Endothelial cell of umbilical vein (primary cell): ENCODE measurements around the gene ABCC4. TPM values are rescaled to one million over a fixed set of nuclear protein-coding genes. Genes with fewer than 3 reads are reported as not detected.

Source experiments
- BruUV-seq: library from RNA; stranded (reverse); fragments of 400-500 nt; replicated peaks from 2 replicates; lab custom pipeline; 2021; lab: Mats Ljungman, UMichigan
- CTCF ChIA-PET: fragments of 300-600, 350-600 bp; sonication (Branson Sonifier 250); formaldehyde crosslinking; loops from one replicate; lab custom pipeline; 2021; ENCODE audit warnings: antibody characterized with exemption, inconsistent platforms; lab: Charles Lee
- POLR2A ChIA-PET: fragments of 300-600, 350-600 bp; sonication (Branson Sonifier 250); formaldehyde crosslinking; loops from one replicate; lab custom pipeline; 2021; ENCODE audit warnings: antibody characterized with exemption, inconsistent platforms; lab: Charles Lee
- DNase-seq: peaks from one replicate; pipeline ENCODE4 v3.0.0-alpha.2; 2011; ENCODE audit warnings: low read depth, low spot score
- FAIRE-seq: peaks from 2 replicates; lab custom pipeline; 2011; peaks lifted over from hg19 to GRCh38; lab: Jason Lieb, UNC
- H2AFZ ChIP-seq: 2 replicates; pipeline ENCODE4 v1.6.0; 2012; ENCODE audit warnings: low read depth, low read length, control low read depth, inconsistent platforms
- H3K27ac ChIP-seq: 2 replicates; pipeline ENCODE4 v1.5.1; 2011; ENCODE audit warnings: low read depth, mild to moderate bottlenecking, control low read depth, low read length, moderate library complexity; ENCODE audit not compliant: insufficient read depth
- H3K27me3 ChIP-seq, 2 experiments: 2 replicates each; pipeline versions ENCODE4 v1.6.0 to v1.6.1; 2011; ENCODE audit warnings: low read length in 2 of 2, mixed read lengths in 1 of 2; ENCODE audit not compliant: control insufficient read depth in 2 of 2, insufficient read depth in 2 of 2
- H3K36me3 ChIP-seq, 2 experiments: 2 replicates in 1 of 2; 3 replicates in 1 of 2; pipeline ENCODE4 v1.5.1; 2011; ENCODE audit warnings: low read length in 2 of 2, mild to moderate bottlenecking in 1 of 2, moderate library complexity in 1 of 2; ENCODE audit not compliant: control insufficient read depth in 2 of 2, insufficient read depth in 2 of 2; ENCODE audit errors: extremely low read depth in 1 of 2
- H3K4me1 ChIP-seq: 3 replicates; pipeline ENCODE4 v1.5.1; 2011; ENCODE audit warnings: mild to moderate bottlenecking, low read length; ENCODE audit not compliant: control insufficient read depth, insufficient read depth; ENCODE audit errors: extremely low read depth
- H3K4me2 ChIP-seq: 2 replicates; pipeline ENCODE4 v1.6.1; 2011; ENCODE audit warnings: low read length, control low read depth, mixed read lengths; ENCODE audit not compliant: insufficient read depth
- H3K4me3 ChIP-seq, 3 experiments: fragments of 200-600 bp in 1 of 3; sonication (generic), shearing (Covaris generic) in 1 of 3; replicated peaks in 1 of 3; 2 replicates each; pipeline ENCODE4 v1.5.1; 2011 to 2016; ENCODE audit warnings: control low read depth in 3 of 3, low read length in 3 of 3, mild to moderate bottlenecking in 2 of 3, inconsistent platforms in 1 of 3, low read depth in 1 of 3, moderate library complexity in 1 of 3; ENCODE audit not compliant: insufficient read depth in 1 of 3
- H3K79me2 ChIP-seq: 2 replicates; pipeline ENCODE4 v1.6.0; 2012; ENCODE audit warnings: low read length, inconsistent platforms; ENCODE audit not compliant: control insufficient read depth, insufficient read depth
- H3K9ac ChIP-seq: replicated peaks from 2 replicates; pipeline ENCODE3; 2011; ENCODE audit warnings: low read length, control low read depth; ENCODE audit not compliant: insufficient read depth; ENCODE audit errors: extremely low read depth
- H3K9me1 ChIP-seq: replicated peaks from 3 replicates; pipeline ENCODE4 v1.6.0; 2011; ENCODE audit warnings: mild to moderate bottlenecking, low read length; ENCODE audit not compliant: control insufficient read depth, insufficient read depth; ENCODE audit errors: extremely low read depth
- H3K9me3 ChIP-seq: replicated peaks from 2 replicates; pipeline ENCODE4 v1.5.1; 2012; ENCODE audit warnings: low read length, inconsistent platforms; ENCODE audit not compliant: control insufficient read depth, insufficient read depth
- H4K20me1 ChIP-seq: replicated peaks from 2 replicates; pipeline ENCODE3; 2011; ENCODE audit warnings: mild to moderate bottlenecking, low read length; ENCODE audit not compliant: control insufficient read depth, insufficient read depth; ENCODE audit errors: extremely low read depth
- CTCF ChIP-seq, 2 donors: IDR thresholded peaks; 1 replicate in 1 of 2; 2 replicates in 1 of 2; pipeline ENCODE4 v1.5.1; 2011; ENCODE audit warnings: low read length in 2 of 2, mild to moderate bottlenecking in 2 of 2, moderate library complexity in 2 of 2, control low read depth in 1 of 2, inconsistent platforms in 1 of 2, low read depth in 1 of 2; ENCODE audit not compliant: insufficient read depth in 1 of 2; ENCODE audit errors: extremely low read depth in 1 of 2
- EZH2 ChIP-seq: IDR thresholded peaks from 2 replicates; pipeline ENCODE4 v1.6.1; 2012; ENCODE audit warnings: borderline replicate concordance, low read depth, mild to moderate bottlenecking, moderate library complexity, low read length, inconsistent platforms; ENCODE audit not compliant: severe bottlenecking
- FOS ChIP-seq: IDR thresholded peaks from 2 replicates; pipeline ENCODE4 v1.6.1; 2011; ENCODE audit warnings: mild to moderate bottlenecking, low read length, moderate library complexity, borderline replicate concordance; ENCODE audit not compliant: insufficient read depth
- GATA2 ChIP-seq: IDR thresholded peaks from 2 replicates; pipeline ENCODE4 v1.7.0; 2011; ENCODE audit warnings: low read depth, mild to moderate bottlenecking, moderate library complexity, mixed read lengths, low read length; ENCODE audit not compliant: insufficient read length, insufficient read depth
- JUN ChIP-seq: IDR thresholded peaks from 2 replicates; pipeline ENCODE4 v1.6.1; 2011; ENCODE audit warnings: borderline replicate concordance, low read depth; ENCODE audit not compliant: insufficient read length, insufficient read depth
- MAX ChIP-seq: IDR thresholded peaks from 2 replicates; pipeline ENCODE4 v1.6.1; 2011; ENCODE audit not compliant: insufficient read depth, insufficient read length
- MYC ChIP-seq: IDR thresholded peaks from one replicate; pipeline ENCODE4 v1.6.1; 2011; ENCODE audit warnings: mild to moderate bottlenecking, low read depth, low read length
- POLR2A ChIP-seq: IDR thresholded peaks from 2 replicates; pipeline ENCODE4 v1.6.1; 2012; ENCODE audit warnings: low read depth, mild to moderate bottlenecking, control low read depth, low read length
- dilution Hi-C: fragments of 300-500 bp; cut with MboI; formaldehyde crosslinking; loops from one replicate; pipeline ENCODE4 v1.15.0; 2019; ENCODE audit warnings: low sequenced_read_pairs; ENCODE audit not compliant: extremely low pct_ligation_motif_present
- intact Hi-C: fragments of 100-400 bp; cut with micrococcal nuclease; formaldehyde crosslinking; loops from one replicate; pipeline ENCODE4 v1.10.0; 2022
- polyA plus RNA-seq, 4 experiments: library from polyadenylated mRNA; depleted of rRNA in 3 of 4; stranded (reverse) in 3 of 4; unstranded in 1 of 4; fragments of >200 nt; gene quantifications; 2 replicates each; pipeline versions ENCODE4 v1.2.1 to v1.2.3, GENCODE V29; 2011 to 2012; ENCODE audit warnings: missing spikeins in 1 of 4
- total RNA-seq: library from RNA; stranded (reverse); gene quantifications from 2 replicates; pipeline ENCODE4 v1.2.3, GENCODE V29; 2021

The ABCC4 gene
- total and polyA plus RNA-seq, 2 donors (not counting 3 experiments of a cell fraction or from before 2014, with no cell fraction given): 9.2 to 15.9 TPM

- H2AFZ ChIP-seq: no peak overlapping the region
- peak; percentile 73 for FAIRE-seq
- ChIA-PET POLR2A (no interaction called here), CTCF (interaction anchor here (1.2 to 1.8 kb wide), 2 partner anchors 26 to 89 kb away, joined by 4 read pairs; no protein-coding TSS in a partner anchor)
- H3K4me2 ChIP-seq: no peak overlapping the region
- no peak overlapping the region for H3K27ac ChIP-seq
- no peak for TF ChIP-seq JUN
- TF ChIP-seq FOS: peak; percentile 21
- H3K27me3 ChIP-seq: no peaks in the 10 kb centered on the region
- no peak overlapping the region for H3K4me3 ChIP-seq
- no peaks in the 10 kb centered on the region for H3K36me3 ChIP-seq
- no peak overlapping the region for H3K9ac ChIP-seq
- no peak for DNase-seq
- intact Hi-C loops (no loop called here), dilution Hi-C loops (no loop called here)
- no peaks in the 10 kb centered on the region for H3K9me1 ChIP-seq
- H3K79me2 ChIP-seq: no peaks in the 10 kb centered on the region
- H3K9me3 ChIP-seq: no peaks in the 10 kb centered on the region
- no peaks in the 10 kb centered on the region for H4K20me1 ChIP-seq
- peaks cover 7% of the 10 kb centered on the region for H3K4me1 ChIP-seq
- BruUV-seq: no TSS peak
These were observed 233.9 kb downstream of the ABCC4 start for GRCh38 chr13:95067303-95067702.

- CTCF ChIA-PET: no interaction called here
These were observed 241.2 kb downstream of the ABCC4 start for GRCh38 chr13:95060014-95060519.

More at GRCh38 chr13:95060014-95060519, 241.2 kb downstream of the ABCC4 start:
- no peak overlapping the region for H3K4me2 ChIP-seq
- H3K79me2 ChIP-seq: no peaks in the 10 kb centered on the region
- intact Hi-C loops (no loop called here), dilution Hi-C loops (no loop called here)
- TF ChIP-seq JUN (no peak), GATA2 (no peak), MYC (no peak), POLR2A (no peak), EZH2 (no peak), CTCF (IDR thresholded peaks at IDR 0.05; ENCODE audit: extremely low read depth in 1 of 2, insufficient read depth in 1 of 2, low read depth in 1 of 2, low read length in 2 of 2) (no peak), FOS (no peak), MAX (no peak)
- H4K20me1 ChIP-seq: no peaks in the 10 kb centered on the region
- H3K27ac ChIP-seq: no peak overlapping the region
- no peaks in the 10 kb centered on the region for H3K4me1 ChIP-seq
- no peaks in the 10 kb centered on the region for H3K9me1 ChIP-seq
- DNase-seq (no peak), FAIRE-seq (no peak)
- peaks cover 0 to 2% of the 10 kb centered on the region in 2 experiments for H3K36me3 ChIP-seq
- H3K27me3 ChIP-seq: no peaks in the 10 kb centered on the region
- POLR2A ChIA-PET: no interaction called here
- no peak overlapping the region for H3K4me3 ChIP-seq
- no peak overlapping the region for H3K9ac ChIP-seq
- H2AFZ ChIP-seq: no peak overlapping the region
- H3K9me3 ChIP-seq: no peaks in the 10 kb centered on the region
- no TSS peak for BruUV-seq
